SH-SY5Y (cell line): Measurements from ENCODE around the gene STAT4.

Source experiments
- GATA2 ChIP-seq: IDR thresholded peaks from 2 replicates; pipeline ENCODE4 v1.6.1; 2011; ENCODE audit warnings: mild to moderate bottlenecking, low read depth, low read length
- GATA3 ChIP-seq: IDR thresholded peaks from 2 replicates; pipeline ENCODE4 v1.6.1; 2011; ENCODE audit warnings: low read depth, mild to moderate bottlenecking, low read length, moderate library complexity

Gene STAT4, protein sequence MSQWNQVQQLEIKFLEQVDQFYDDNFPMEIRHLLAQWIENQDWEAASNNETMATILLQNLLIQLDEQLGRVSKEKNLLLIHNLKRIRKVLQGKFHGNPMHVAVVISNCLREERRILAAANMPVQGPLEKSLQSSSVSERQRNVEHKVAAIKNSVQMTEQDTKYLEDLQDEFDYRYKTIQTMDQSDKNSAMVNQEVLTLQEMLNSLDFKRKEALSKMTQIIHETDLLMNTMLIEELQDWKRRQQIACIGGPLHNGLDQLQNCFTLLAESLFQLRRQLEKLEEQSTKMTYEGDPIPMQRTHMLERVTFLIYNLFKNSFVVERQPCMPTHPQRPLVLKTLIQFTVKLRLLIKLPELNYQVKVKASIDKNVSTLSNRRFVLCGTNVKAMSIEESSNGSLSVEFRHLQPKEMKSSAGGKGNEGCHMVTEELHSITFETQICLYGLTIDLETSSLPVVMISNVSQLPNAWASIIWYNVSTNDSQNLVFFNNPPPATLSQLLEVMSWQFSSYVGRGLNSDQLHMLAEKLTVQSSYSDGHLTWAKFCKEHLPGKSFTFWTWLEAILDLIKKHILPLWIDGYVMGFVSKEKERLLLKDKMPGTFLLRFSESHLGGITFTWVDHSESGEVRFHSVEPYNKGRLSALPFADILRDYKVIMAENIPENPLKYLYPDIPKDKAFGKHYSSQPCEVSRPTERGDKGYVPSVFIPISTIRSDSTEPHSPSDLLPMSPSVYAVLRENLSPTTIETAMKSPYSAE

DNA sequence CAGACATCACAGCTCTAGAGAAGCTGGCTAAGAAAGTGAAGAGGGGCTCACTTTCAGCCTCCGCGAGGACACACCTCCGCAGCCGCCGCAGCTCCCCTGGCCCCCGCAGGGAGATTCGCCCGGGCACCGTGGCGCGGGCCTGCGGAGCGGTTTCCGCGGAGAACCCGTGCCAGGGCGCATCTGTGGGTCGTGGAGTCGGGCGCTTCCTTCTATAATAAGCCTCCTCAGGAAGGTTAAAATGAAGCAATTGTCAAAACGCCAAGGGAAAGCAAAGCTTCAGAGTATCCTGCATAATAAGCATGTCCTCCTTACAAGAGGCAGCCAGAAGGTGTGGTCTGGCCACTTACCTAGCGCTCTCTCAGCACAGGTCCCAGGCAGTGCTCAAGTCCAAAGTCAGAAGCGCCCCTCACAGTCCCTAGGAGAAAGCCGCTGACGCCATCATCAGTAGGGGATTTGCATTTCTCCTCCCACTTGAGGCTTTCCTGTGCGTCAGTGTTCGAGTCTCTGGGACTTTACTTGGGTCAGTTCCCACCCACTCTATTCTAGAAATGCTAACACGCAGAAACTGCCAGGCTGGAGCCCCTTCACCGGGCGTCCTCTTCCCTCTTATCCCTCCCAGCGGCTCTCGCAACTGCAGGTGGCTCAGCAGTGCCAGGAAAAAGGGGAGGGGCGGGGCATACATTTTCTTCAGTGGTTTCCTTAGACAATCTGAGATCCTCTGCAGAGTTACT lies at the start of gene STAT4:
STAT4 (minus strand) TSS at position 395 of the 731 bp plus-strand sequence. CDS start 2,791 bp downstream, outside the sequence.
- TF ChIP-seq GATA3: no peak

GRCh38 chr2:191199929-191200512 lies 49.2 kb upstream of the STAT4 start:
- TF ChIP-seq GATA2: no peak
- no peak for TF ChIP-seq GATA3

- no peak for TF ChIP-seq GATA3
- no peak for TF ChIP-seq GATA2
Measured at GRCh38 chr2:191198271-191198670, 47.5 kb upstream of the STAT4 start.

DNA sequence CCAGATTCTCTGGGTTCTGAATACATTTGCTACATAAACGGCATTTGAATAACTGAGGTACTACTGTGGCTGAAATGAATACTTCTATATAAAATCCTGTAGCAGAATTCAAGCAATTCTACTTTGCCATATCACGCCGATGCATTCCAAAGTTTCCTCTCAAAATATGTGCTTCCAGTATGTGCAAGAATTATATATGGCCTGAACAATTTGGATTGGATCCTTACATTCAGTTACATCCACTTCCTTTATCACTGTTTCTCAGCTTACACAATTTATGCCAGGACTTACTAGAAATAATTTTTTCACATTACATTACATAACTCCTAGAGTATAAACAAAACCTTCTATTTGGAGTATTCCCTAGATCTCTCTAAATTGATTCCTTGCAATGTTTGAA lies 46.3 kb upstream of the STAT4 start:
- no peak for TF ChIP-seq GATA3
- TF ChIP-seq GATA2: no peak

GRCh38 chr2:191195021-191195420 lies 44.2 kb upstream of the STAT4 start:
- TF ChIP-seq GATA2 (no peak), GATA3 (no peak)

GRCh38 chr2:191190861-191191552 lies 40.2 kb upstream of the STAT4 start:
- no peak for TF ChIP-seq GATA3

DNA sequence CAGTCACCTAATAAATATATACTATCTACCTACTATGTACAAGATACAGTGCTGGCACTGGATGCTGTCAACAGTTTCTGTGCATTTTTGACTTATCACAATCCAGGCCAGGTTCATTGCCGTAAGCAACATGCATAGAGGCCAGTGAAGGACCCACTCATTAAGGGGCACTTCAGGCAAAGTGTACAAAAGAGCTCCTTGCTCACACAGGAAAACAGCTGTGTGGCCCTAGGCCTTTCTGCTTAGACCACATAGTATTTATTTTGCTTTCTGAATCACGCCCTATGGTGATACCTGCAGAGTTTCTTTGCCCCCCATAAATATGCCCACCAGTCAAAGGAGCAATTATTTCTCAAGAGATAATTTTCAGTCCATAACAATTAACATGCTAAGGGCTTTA lies 39.6 kb upstream of the STAT4 start:
- TF ChIP-seq GATA2 (no peak), GATA3 (no peak)

DNA sequence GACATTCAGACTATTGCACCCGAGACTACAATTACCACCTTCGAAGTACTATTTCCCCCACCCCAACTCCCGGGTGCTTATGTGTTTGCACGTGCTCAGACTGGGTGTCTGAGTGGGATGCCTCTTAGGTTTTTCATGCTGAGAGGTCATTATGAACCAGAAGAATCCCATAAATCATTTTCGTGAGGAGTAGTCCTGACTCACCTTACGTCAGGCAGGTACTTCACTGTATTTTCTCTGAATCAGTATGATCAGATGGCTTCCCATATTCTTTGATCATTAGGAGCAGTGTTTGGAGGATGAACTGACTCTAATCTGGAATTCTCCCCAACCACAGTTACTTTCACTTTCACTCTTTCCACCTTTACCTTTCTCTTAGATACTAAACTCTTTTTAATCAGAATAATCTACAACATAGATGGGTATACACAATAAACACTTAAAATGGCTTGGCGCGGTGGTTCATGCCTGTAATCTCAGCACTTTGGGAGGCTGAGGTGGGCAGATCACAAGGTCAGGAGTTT lies 38.4 kb upstream of the STAT4 start:
- no peak for TF ChIP-seq GATA3
- TF ChIP-seq GATA2: no peak

DNA sequence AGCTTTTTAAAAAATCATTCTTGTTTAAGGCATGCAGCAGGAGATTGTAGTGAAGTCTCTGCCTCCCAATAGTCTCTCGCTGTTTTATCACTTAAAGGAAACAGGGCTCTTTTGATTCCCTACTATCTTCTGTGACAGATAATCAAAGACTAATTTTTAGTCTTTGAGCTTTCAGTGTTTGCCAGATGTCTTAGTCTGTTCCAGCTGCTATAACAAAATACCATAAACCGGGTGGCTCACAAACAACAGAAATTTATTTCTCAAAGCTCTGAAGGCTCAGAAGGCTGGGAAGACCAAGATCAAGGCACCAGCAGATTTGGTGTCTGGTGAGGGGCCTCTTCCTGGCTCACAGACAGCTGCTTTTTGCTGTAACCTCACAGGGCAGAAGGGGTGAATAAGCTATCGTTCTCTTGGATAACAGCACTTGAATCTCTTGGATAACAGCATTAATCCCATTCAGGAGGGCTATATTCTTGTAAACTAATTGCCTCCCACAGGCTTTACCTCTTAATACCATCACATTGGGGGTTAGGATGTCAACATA lies 37.8 kb upstream of the STAT4 start:
- TF ChIP-seq GATA3 (no peak), GATA2 (no peak)

GRCh38 chr2:191187105-191187829 lies 36.5 kb upstream of the STAT4 start:
- TF ChIP-seq GATA3 (no peak), GATA2 (no peak)

DNA sequence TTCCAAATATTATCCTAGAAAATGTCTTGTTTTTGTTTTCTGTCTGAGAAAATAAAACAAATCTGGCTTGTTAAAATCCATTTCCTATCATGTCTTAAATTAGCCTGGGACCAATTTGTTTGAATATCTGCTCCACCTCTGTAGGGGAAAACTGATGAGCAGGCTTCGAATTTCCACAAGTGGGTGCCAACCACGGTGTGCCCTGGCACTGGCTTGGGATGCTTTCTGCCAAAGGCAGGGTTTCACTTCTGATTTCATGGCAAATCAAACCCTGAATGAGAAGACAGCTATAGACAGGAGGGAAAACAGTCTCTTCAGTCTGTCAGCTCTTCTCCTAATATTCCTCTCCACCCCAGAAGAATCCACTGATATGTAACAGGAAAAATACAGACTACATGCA lies 33.7 kb upstream of the STAT4 start:
- no peak for TF ChIP-seq GATA3
- TF ChIP-seq GATA2: no peak

- TF ChIP-seq GATA3: no peak
- TF ChIP-seq GATA2: no peak
Measured at GRCh38 chr2:191183516-191183915, 32.7 kb upstream of the STAT4 start.
